ENCODE data around the gene CDH4.

Gene CDH4

DNA sequence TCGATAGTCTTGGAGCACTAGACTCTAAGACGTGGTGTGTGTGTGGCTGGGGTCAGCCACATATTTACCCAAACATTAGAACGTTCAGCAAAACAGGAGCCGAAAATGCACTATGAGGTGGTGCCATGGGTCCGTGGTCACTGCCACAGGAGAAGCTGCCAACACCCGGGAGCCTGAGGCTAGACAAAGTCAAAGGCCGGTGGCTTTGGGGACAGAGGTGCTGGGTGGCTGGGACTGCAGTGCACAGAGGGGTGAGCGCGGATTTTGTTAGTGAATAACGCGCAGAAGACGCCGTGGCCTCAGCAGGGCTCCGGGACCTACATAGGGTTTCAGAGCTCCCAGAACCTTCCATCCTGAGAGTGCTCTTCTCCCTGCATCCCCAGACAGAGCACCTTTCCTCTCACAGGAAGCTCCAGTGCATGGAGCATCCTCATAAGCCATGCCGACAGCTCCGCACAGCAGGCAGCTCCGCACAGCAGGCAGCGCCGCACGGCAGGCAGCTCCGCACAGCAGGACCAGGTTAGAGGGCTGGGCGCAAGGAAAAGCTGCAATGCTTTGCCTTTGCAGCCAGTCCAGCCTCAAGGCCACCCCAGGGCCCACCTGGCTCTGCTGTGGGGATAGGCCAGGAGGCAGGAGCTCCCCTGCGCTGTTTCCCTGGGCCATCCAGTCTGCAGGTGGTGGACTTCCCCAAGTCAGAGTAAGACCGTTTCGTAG is 509.5 kb downstream of the CDH4 start:
- DNase-seq (ENCODE audit: low spot score) = no peak
- TF ChIP-seq, protein P1, sequence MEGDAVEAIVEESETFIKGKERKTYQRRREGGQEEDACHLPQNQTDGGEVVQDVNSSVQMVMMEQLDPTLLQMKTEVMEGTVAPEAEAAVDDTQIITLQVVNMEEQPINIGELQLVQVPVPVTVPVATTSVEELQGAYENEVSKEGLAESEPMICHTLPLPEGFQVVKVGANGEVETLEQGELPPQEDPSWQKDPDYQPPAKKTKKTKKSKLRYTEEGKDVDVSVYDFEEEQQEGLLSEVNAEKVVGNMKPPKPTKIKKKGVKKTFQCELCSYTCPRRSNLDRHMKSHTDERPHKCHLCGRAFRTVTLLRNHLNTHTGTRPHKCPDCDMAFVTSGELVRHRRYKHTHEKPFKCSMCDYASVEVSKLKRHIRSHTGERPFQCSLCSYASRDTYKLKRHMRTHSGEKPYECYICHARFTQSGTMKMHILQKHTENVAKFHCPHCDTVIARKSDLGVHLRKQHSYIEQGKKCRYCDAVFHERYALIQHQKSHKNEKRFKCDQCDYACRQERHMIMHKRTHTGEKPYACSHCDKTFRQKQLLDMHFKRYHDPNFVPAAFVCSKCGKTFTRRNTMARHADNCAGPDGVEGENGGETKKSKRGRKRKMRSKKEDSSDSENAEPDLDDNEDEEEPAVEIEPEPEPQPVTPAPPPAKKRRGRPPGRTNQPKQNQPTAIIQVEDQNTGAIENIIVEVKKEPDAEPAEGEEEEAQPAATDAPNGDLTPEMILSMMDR (IDR thresholded peaks at IDR 0.05; ENCODE audit: extremely low read depth, missing control alignments) = no peak

DNA sequence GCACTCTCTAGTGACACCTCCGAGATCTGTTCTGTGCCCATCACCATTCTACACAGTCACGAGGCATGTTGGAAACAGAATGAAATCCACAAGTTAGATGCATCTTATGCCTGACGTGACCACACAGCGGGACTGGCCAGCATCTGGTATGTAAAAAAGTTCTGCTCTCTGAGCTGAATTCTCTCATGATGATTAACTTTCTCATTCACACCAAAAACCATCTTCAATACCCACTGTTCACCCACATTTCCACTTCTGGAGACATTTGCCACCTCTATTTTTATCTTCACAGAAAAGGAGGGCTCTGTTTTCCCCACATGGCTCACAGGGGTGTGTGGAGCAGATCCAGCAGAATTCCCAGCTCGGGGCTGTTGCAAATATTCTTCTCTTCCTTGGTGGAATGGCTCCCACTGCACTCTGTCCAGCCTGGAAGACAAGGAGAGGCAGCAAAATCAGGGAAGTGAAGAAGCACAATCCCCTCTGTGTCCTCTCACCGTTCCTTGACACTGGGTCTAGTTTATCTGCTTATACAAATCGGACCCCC is 510.2 kb downstream of the CDH4 start:
- DNase-seq (ENCODE audit: low spot score) = no peak
- TF ChIP-seq, protein P1 (IDR thresholded peaks at IDR 0.05; ENCODE audit: extremely low read depth, missing control alignments) = no peak

DNA sequence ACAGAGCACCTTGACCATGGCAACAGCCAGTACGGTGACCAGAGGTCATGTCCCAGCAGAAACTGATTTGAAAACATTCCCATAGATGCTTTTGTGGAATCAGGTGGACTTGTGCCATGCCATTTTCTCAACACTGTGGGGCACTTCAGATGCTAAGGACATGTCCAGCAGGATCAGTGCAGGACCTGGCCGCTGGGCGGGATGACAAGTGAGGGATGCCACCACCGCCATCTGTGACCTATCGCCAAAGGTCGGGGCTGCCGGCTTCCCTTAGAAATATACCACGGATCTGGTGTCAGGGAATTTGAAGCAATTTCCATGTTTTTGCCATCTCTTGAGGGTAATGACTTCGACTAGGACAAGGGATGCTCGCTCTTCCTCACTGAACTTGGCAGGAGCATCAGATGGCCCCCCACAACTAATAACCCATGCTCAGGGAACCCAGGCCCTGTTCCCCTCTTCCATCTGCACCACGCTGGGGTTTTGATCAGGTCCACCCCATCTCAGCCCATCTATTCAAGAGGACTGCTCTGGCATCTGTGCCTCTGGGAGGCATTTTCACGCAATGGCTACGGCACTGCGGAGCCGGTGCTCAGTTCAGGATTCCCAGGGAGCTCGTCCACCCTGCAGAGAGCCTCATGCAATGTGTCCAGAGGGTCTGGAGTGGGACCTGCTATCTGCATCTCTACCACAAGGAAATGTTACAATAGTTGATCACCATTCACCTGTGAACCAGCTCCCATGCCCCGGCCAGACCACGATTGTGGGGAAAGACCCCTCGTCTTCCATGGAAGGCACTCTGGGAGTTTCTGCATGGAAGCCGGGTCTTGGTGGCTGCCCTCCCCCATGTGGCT is 511.1 kb downstream of the CDH4 start:
- TF ChIP-seq, protein P1 (IDR thresholded peaks at IDR 0.05; ENCODE audit: extremely low read depth, missing control alignments) = no peak
- no peak for DNase-seq (ENCODE audit: low spot score)

DNA sequence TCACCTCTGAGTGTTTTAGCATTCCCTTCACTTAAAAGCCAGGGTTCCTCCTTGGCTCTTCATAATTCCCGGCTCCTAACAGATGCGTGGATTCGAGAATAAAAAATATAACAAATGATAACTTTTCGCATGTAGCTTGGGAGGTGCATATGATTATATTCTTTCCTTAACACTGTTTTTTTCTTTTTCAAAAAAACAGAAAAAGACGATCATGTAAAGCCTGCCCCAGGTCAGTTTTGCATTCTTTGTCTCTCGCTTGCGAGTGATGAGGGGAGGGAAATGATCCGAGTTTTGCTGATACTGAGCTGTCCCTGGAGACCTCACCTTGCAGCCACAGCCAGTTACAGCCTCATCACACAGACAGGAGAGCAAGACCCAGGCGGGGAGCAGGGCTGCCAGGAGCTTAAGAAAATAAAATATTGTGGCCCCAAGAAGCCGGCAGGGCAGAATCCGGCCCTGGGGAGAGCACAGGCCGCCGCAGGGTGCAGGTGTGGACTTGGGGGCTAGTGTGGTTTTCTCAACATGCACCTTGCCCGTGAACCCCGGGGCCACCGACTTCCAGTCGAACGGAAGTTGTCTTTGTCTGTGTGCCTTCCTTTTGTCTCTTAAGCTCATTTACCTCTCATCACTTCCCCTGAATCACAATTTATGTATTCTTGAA is 511.8 kb downstream of the CDH4 start:
- TF ChIP-seq, protein P1 (IDR thresholded peaks at IDR 0.05; ENCODE audit: extremely low read depth, missing control alignments) = no peak
- no peak for DNase-seq (ENCODE audit: low spot score)

DNA sequence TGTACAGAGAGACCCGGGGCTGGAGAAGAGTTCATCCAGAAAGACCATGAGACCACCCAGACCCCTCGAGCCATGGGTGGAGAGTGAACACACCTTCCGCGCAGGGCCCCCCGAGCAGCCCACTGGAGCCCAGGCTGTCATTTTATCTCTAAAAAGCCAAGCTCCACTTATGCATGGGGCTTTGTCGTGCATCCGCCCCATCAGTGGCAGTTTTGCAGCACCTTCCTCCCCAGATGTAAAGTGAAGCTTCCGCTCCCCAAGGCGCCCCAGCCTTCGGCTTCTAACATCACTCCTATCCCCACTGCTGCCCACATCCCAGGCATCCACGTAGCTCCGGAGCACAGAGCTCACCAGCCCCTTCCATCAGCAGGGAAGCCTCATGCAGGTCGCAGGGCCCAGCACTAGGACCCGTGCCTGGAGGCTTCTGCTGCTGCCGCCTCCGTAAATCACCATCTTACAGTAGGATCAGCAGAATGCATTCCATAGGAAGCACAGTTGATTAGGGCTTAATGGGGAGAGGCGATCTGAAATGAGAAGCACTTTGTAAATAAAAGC is 512.5 kb downstream of the CDH4 start:
- TF ChIP-seq, protein P1 (IDR thresholded peaks at IDR 0.05; ENCODE audit: extremely low read depth, missing control alignments) = no peak
- no peak for DNase-seq (ENCODE audit: low spot score)

DNA sequence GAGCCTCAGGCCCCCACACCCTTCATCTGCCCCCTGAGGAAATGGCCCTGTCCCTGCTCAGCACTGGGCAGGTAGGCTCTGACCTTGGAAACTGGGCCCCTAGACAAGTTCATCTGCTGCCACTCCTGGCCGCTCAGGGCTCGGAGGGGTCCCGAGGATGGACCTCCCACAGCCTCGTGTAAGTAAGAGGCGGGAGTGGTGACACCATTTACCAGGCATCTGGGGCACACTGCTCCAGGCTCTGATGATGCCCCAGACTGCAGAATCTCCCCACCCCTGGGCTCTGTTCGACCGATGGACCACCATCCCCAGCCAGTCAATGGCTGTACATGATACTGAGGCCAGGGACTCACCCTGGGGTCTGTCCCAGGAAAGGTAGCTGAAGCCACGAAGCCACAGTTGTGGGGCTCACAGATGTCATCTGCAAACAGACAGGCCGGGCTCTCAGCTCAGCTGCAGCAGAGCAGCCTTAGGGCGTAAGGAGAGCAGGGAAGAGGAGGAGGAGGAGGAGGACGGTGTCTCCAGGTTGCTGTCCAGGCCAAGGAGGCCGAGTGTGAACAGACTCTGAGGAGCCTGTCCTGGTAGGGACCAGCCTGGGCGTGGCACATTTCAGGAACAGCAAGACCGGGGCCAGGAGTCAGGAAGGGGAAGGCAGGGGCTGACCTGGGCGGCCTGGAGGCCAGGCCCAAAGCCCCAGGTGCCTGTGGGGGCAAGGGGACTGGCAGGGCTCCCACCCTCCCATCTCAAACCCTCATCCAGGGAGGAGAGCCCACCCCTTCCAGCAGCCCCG is 513.2 kb downstream of the CDH4 start:
- TF ChIP-seq, protein P1 (IDR thresholded peaks at IDR 0.05; ENCODE audit: extremely low read depth, missing control alignments) = no peak

More for the DNA sequence above, 513.2 kb downstream of the CDH4 start:
- no peak for DNase-seq (ENCODE audit: low spot score)

All from GM20000 (cell line).